HepG2 (cell line): ENCODE data around the gene PLA2G4D. TPM values are rescaled to one million over a fixed set of nuclear protein-coding genes. Genes with fewer than 3 reads are reported as not detected.
A peak's percentile ranks its signal among the peaks of the same experiment; 100 is the strongest.

ENCODE experiments used
- AGO1 ChIP-seq: fragments of 200-400 bp; formaldehyde crosslinking; IDR thresholded peaks from 2 replicates; pipeline ENCODE4 v1.6.1; 2017; ENCODE audit warnings: mild to moderate bottlenecking, low read depth, low read length, moderate library complexity; ENCODE audit not compliant: poor library complexity, severe bottlenecking
- ARID2 ChIP-seq: sonication (generic); formaldehyde crosslinking; IDR thresholded peaks from 2 replicates; pipeline ENCODE4 v1.8.1; 2022; ENCODE audit warnings: mild to moderate bottlenecking, missing genetic modification reagents, borderline replicate concordance
- ERF ChIP-seq: IDR thresholded peaks from 2 replicates; pipeline ENCODE4 v1.6.1; 2018; ENCODE audit warnings: missing biosample characterization, missing genetic modification reagents
- FIP1L1 ChIP-seq: fragments of 200-400 bp; formaldehyde crosslinking; IDR thresholded peaks from 2 replicates; pipeline ENCODE4 v1.6.1; 2018; ENCODE audit warnings: low read depth, mild to moderate bottlenecking, low read length, moderate library complexity, borderline replicate concordance; ENCODE audit not compliant: insufficient read depth
- MIER2 ChIP-seq: IDR thresholded peaks from 2 replicates; pipeline ENCODE4 v1.6.1; 2016; ENCODE audit warnings: missing biosample characterization, missing genetic modification reagents
- NR2F1 ChIP-seq, 2 experiments: fragments of 450-650 bp in 1 of 2; formaldehyde crosslinking in 1 of 2; IDR thresholded peaks; 2 replicates each; pipeline versions ENCODE4 v1.5.0 to v1.6.1; 2016 to 2020; ENCODE audit warnings: mild to moderate bottlenecking in 1 of 2, missing compliant biosample characterization in 1 of 2, missing genetic modification reagents in 1 of 2, moderate library complexity in 1 of 2
- RBFOX2 ChIP-seq: fragments of 200-400 bp; formaldehyde crosslinking; IDR thresholded peaks from 2 replicates; pipeline ENCODE4 v1.6.1; 2017; ENCODE audit warnings: low read depth, mild to moderate bottlenecking, low read length
- SRY ChIP-seq: sonication (generic); formaldehyde crosslinking; IDR thresholded peaks from 2 replicates; pipeline ENCODE4 v1.8.0; 2022; ENCODE audit warnings: mild to moderate bottlenecking, missing genetic modification reagents
- ZBTB7A ChIP-seq: sonication (generic); formaldehyde crosslinking; IDR thresholded peaks from 2 replicates; pipeline ENCODE4 v1.8.0; 2022; ENCODE audit warnings: mild to moderate bottlenecking, missing genetic modification reagents
- ZMYM3 ChIP-seq: sonication (generic); formaldehyde crosslinking; IDR thresholded peaks from 2 replicates; pipeline ENCODE4 v1.5.1; 2020; ENCODE audit warnings: mild to moderate bottlenecking, missing genetic modification reagents
- ZNF432 ChIP-seq: sonication (generic); formaldehyde crosslinking; IDR thresholded peaks from 2 replicates; pipeline ENCODE4 v1.5.0; 2020; ENCODE audit warnings: missing genetic modification reagents, mild to moderate bottlenecking, borderline replicate concordance
- polyA plus RNA-seq, 8 experiments: library from polyadenylated mRNA; depleted of rRNA in 3 of 8; stranded (reverse) in 7 of 8; unstranded in 1 of 8; fragments of >200 nt; fragmentation: Illumina TruSeq in 4 of 8; extraction: Trizol in 4 of 8; gene quantifications; 2 replicates each; pipeline versions ENCODE4 v1.2.1 to v1.2.3, GENCODE V29; 2011 to 2016; ENCODE audit warnings: low read depth in 4 of 8, missing spikeins in 1 of 8, mixed read lengths in 1 of 8; ENCODE audit not compliant: insufficient read depth in 1 of 8
- total RNA-seq, 5 experiments: library from RNA; depleted of rRNA; stranded (reverse); fragments of >200 nt; fragmentation: Illumina TruSeq; extraction: Trizol; gene quantifications; 2 replicates each; pipeline ENCODE4 v1.2.3, GENCODE V29; 2016; ENCODE audit warnings: low read depth in 1 of 5
- TF ChIP-seq, protein P1 (sequence below), 2 experiments: fragments of 450-650 bp in 1 of 2; sonication (generic) in 1 of 2; formaldehyde crosslinking in 1 of 2; IDR thresholded peaks; 2 replicates each; pipeline versions ENCODE4 v1.6.1 to v1.8.0; 2016 to 2022; ENCODE audit warnings: antibody characterized with exemption in 1 of 2, mild to moderate bottlenecking in 1 of 2, missing genetic modification reagents in 1 of 2
- TF ChIP-seq, protein P2 (sequence below): sonication (generic); formaldehyde crosslinking; IDR thresholded peaks from 2 replicates; pipeline ENCODE4 v1.5.0; 2020; ENCODE audit warnings: mild to moderate bottlenecking, missing genetic modification reagents, borderline replicate concordance
- TF ChIP-seq, protein P3 (sequence below): sonication (generic); formaldehyde crosslinking; IDR thresholded peaks from 2 replicates; pipeline ENCODE4 v1.4.0; 2020; ENCODE audit warnings: mild to moderate bottlenecking, low read depth, missing genetic modification reagents
- TF ChIP-seq, protein P4 (sequence below): sonication (generic); formaldehyde crosslinking; IDR thresholded peaks from 2 replicates; pipeline ENCODE4 v1.4.0; 2020; ENCODE audit warnings: missing genetic modification reagents

PLA2G4D gene
- total and polyA plus RNA-seq, 2 of the 13 experiments (the other 11 are each of a cell fraction or from before 2014, with no cell fraction given), result 0.04 to 0.21 TPM

DNA sequence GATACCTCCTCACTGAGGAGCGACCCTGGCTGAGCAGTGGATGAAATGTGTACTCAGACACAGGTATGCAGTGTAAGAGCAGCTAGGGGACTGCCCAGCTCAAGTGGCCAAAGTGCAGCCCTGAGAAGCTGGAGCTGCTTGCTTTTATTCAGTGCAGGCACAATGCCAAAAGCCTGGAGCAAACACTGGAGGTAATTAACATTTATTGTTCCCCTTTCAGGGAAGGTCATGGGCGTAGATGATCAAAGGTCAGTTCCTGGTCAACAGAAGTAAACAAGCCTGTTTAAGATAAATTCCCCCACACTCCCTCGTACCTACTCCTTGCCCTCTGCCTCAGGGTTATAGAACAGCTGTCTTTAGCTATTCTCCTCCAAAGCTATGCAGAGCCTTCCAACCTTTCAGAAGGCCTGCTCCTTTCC, 44.6 kb upstream of the PLA2G4D start (continued):
- TF ChIP-seq, protein P1, sequence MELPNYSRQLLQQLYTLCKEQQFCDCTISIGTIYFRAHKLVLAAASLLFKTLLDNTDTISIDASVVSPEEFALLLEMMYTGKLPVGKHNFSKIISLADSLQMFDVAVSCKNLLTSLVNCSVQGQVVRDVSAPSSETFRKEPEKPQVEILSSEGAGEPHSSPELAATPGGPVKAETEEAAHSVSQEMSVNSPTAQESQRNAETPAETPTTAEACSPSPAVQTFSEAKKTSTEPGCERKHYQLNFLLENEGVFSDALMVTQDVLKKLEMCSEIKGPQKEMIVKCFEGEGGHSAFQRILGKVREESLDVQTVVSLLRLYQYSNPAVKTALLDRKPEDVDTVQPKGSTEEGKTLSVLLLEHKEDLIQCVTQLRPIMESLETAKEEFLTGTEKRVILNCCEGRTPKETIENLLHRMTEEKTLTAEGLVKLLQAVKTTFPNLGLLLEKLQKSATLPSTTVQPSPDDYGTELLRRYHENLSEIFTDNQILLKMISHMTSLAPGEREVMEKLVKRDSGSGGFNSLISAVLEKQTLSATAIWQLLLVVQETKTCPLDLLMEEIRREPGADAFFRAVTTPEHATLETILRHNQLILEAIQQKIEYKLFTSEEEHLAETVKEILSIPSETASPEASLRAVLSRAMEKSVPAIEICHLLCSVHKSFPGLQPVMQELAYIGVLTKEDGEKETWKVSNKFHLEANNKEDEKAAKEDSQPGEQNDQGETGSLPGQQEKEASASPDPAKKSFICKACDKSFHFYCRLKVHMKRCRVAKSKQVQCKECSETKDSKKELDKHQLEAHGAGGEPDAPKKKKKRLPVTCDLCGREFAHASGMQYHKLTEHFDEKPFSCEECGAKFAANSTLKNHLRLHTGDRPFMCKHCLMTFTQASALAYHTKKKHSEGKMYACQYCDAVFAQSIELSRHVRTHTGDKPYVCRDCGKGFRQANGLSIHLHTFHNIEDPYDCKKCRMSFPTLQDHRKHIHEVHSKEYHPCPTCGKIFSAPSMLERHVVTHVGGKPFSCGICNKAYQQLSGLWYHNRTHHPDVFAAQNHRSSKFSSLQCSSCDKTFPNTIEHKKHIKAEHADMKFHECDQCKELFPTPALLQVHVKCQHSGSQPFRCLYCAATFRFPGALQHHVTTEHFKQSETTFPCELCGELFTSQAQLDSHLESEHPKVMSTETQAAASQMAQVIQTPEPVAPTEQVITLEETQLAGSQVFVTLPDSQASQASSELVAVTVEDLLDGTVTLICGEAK (IDR thresholded peaks at IDR 0.05), result no peak
- TF ChIP-seq, protein P1 (CRISPR knock-in tag; IDR thresholded peaks at IDR 0.05), result peak; percentile 91
- TF ChIP-seq ZNF432 (CRISPR knock-in tag) (no peak), ZMYM3 (peak; percentile 76), RBFOX2 (no peak), ZBTB7A (CRISPR knock-in tag) (peak; percentile 82; the same call in 1 of the 2 replicates), SRY (CRISPR knock-in tag) (no peak; the same call in 1 of the 2 replicates), ARID2 (CRISPR knock-in tag) (no peak), ERF (CRISPR knock-in tag) (peak; percentile 72; the same call in 1 of the 2 replicates), FIP1L1 (no peak), AGO1 (no peak), MIER2 (CRISPR knock-in tag) (peak; percentile 79), NR2F1 (CRISPR knock-in tag; IDR thresholded peaks at IDR 0.05) (peak; percentile 86 to 93)
- TF ChIP-seq, protein P2, sequence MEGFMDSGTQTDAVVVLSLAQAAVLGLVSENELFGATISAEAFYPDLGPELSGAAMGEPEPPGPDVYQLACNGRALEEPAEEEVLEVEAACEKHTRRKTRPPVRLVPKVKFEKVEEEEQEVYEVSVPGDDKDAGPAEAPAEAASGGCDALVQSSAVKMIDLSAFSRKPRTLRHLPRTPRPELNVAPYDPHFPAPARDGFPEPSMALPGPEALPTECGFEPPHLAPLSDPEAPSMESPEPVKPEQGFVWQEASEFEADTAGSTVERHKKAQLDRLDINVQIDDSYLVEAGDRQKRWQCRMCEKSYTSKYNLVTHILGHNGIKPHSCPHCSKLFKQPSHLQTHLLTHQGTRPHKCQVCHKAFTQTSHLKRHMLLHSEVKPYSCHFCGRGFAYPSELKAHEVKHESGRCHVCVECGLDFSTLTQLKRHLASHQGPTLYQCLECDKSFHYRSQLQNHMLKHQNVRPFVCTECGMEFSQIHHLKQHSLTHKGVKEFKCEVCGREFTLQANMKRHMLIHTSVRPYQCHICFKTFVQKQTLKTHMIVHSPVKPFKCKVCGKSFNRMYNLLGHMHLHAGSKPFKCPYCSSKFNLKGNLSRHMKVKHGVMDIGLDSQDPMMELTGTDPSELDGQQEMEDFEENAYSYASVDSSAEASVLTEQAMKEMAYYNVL, result peak; percentile 74; the same call in 1 of the 2 replicates
- TF ChIP-seq, protein P3, sequence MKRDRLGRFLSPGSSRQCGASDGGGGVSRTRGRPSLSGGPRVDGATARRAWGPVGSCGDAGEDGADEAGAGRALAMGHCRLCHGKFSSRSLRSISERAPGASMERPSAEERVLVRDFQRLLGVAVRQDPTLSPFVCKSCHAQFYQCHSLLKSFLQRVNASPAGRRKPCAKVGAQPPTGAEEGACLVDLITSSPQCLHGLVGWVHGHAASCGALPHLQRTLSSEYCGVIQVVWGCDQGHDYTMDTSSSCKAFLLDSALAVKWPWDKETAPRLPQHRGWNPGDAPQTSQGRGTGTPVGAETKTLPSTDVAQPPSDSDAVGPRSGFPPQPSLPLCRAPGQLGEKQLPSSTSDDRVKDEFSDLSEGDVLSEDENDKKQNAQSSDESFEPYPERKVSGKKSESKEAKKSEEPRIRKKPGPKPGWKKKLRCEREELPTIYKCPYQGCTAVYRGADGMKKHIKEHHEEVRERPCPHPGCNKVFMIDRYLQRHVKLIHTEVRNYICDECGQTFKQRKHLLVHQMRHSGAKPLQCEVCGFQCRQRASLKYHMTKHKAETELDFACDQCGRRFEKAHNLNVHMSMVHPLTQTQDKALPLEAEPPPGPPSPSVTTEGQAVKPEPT, result no peak
- TF ChIP-seq, protein P4, sequence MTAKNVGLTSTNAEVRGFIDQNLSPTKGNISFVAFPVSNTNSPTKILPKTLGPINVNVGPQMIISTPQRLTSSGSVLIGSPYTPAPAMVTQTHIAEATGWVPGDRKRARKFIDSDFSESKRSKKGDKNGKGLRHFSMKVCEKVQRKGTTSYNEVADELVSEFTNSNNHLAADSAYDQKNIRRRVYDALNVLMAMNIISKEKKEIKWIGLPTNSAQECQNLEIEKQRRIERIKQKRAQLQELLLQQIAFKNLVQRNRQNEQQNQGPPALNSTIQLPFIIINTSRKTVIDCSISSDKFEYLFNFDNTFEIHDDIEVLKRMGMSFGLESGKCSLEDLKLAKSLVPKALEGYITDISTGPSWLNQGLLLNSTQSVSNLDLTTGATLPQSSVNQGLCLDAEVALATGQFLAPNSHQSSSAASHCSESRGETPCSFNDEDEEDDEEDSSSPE (CRISPR knock-in tag), result peak; percentile 32; the same call in 1 of the 2 replicates
